ENCODE measurements around the gene ZNF311.
"Not testable (repeated sequence)": the region's sequence is repeated elsewhere in the genome, so short reads cannot be mapped to it uniquely, and the experiment has no call there.

The ZNF311 gene

GRCh38 chr6:28982476-28983266 lies 22.4 kb downstream of the ZNF311 start:
- peak; percentile 68 for DNase-seq

- peak; percentile 89 for DNase-seq
Observed at GRCh38 chr6:28981833-28982475, 23.2 kb downstream of the ZNF311 start.

DNA sequence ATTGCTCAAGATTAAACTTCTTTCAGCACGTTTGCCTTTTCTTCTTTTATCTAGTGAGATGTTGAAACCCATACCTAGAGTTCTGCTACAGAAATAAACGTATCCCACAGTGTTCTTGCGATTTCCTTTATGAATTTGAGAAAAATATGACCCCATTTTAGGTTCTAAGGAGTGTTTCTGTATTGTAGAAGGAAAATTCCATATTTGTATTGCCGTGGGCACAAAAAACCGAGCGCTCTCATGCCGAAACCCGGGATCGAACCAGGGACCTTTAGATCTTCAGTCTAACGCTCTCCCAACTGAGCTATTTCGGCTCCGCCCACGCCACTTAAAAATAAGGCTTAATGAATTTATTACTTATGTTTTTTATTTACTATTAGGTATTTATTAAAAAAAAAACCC lies 23.7 kb downstream of the ZNF311 start:
- peak; percentile 69 for DNase-seq

- peak; percentile 85 for DNase-seq
Observed at GRCh38 chr6:28980852-28981430, 24.2 kb downstream of the ZNF311 start.

DNA sequence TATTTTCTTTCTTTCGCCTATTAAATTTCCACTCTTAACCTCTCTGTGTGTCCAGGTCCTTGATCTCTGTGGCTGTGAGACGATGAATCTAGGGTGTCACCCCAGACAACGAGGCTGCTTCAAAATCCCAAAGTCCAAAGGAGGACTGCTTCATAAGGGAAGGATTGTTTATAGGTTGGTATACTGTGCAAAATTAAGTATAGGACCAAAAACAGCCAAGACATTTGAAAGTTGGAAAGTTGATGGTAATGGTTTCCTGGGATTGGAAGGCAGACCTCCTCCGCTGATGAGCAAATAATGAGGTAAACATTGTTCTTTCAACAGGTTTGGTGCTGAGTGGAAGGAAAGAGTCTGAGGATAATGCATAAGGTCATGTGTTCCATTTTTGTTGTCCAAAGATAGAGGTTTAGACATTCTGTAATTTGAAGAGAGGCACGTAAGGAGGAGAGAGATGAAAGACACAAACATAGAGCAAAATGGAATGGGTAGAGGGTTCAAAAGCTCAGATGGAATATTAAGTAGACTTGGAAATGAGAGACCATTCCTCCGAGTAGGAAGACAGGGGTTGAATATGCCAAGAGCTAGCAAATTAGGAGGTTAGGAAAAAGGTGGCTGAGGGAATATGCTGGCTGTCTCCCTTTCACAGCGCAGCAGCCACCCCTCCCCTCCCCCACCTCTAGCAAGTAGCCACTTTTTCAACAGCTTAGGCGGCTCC lies 24.8 kb downstream of the ZNF311 start:
- DNase-seq: no peak

DNA sequence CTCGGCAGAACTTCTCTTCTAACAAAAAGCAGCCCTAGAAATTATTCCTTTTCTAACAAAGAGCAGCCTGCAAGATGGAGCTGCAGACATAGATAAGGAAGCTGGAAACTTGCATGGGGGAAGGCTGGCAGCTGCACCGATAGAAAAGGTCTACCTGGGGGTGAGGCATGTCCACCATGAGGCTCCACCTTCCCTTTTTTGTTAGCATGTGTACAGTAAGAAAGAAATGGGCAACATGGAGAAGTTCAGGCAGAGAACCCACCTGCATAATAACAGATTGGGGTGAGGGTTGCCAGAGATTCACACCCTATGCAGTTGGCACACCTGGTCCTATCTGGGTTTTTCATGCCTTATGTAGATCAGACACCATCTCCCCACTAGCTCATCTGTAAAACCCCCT lies 25.4 kb downstream of the ZNF311 start:
- no peak for DNase-seq

DNA sequence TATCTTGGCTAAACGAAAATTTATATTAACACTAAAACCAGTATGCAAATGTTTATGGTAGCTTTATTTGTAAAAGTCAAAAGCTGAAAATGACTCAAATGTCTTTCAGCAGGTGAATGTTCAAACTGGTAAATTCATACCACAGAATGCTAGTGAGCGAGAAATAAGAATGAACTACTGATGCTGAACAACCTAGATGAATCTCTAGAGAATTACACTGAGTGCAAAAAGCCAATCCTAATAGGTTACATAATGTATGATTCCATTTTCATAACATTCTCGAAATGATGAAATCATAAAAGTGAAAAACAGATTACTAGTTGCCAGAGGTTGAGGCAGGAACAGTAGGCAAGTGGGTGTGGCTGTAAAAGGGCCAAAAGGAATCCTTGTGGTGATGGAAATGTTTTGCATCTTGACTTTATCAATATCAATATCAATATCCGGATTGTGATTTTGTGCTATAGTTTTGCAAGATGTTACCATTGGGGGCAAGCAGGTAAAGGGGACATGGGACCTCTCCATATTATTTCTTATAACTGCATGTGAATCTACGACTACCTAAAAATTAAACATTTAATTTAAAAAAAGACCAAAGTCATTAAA lies 26.1 kb downstream of the ZNF311 start:
- DNase-seq: no peak

DNA sequence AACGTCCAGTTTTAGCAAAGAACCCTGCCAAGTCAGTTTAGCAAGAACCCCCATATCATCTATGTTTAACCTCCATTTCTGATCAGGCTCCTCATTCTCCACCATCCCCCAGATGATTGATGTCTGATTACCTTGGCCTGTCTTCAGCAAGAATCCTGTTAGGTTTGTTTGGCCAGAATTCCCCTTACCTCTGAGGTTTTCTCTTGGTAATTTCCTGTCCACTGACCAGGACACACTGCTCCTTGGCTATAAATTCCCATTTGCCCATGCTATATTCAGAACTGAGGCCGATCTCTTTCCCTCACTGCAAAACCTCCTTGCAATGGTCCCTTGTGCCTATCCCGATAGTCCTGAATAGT lies 27.0 kb downstream of the ZNF311 start:
- DNase-seq: no peak

DNA sequence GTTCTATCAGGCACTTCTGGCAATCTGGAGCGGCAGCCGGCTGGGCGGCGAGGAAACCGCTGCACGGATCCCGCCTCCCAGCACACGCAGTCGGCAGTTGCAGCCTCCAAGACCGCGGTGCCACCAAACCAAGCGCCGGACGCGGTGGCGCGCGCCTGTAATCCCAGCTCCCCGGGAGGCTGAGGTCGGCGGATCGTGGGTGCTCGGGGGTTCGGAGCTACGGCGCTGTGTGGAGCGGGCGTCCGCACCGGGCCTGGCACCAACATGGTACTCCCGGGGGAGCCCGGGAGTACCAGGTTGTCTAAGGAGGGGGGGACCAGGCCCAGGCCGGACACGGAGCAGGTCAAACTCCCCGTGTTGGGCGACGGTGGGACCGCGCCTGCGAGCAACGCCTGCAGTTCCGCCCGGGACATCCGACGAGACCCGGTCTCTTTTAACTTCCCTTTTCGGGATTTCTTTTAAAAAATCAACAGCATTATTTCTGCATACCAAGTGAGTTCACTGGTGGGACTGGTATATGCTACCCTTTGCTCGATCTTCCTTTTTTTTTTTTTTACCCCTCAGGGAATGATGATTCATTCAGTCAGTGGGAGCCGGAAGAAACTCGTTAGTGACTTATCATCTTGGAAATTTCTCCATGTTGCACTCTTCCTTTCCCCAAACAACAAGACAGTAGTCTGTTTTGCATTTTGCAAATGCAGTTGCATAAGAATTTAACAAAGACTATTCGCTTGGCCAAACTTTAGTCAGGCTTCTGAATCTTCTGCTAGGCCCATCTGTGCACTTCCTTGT lies 27.6 kb downstream of the ZNF311 start:
- peak; percentile 82 for DNase-seq

GRCh38 chr6:28976677-28977076 lies 28.4 kb downstream of the ZNF311 start:
- no peak for DNase-seq

GRCh38 chr6:28974505-28974904 lies 30.6 kb downstream of the ZNF311 start:
- no peak for DNase-seq

- DNase-seq: not testable (repeated sequence)
Observed at GRCh38 chr6:28970056-28970455, 35.1 kb downstream of the ZNF311 start.

GRCh38 chr6:28969129-28969528 lies 36.0 kb downstream of the ZNF311 start:
- DNase-seq: no peak

- no peak for DNase-seq
Observed at GRCh38 chr6:28968476-28968875, 36.6 kb downstream of the ZNF311 start.

GRCh38 chr6:28965706-28966105 lies 39.4 kb downstream of the ZNF311 start:
- DNase-seq: no peak

- DNase-seq: no peak
Observed at GRCh38 chr6:28960846-28961500, 44.1 kb downstream of the ZNF311 start.

- DNase-seq: not testable (repeated sequence)
Observed at GRCh38 chr6:28958561-28959243, 46.4 kb downstream of the ZNF311 start.

GRCh38 chr6:28957795-28958314 lies 47.3 kb downstream of the ZNF311 start:
- DNase-seq: not testable (repeated sequence)

DNA sequence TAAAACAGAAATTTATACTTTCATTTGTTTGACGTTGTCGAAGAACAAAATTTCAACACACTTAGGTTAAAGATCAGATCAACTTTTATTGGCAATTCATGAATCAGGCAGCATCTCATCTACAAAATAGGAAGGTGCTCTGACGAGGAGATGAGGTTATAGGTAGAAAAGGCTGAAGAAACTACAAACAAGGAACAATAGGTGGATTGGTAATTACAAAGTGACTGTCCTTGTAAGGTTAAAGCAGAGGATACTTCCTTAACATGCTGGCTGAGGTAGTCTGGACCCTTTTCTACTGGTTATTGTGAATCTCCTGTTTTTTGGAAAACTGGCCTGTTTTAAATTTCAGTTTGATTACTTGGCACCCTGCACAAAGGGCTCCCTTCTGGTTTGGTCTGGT lies 48.8 kb downstream of the ZNF311 start:
- no peak for DNase-seq

DNA sequence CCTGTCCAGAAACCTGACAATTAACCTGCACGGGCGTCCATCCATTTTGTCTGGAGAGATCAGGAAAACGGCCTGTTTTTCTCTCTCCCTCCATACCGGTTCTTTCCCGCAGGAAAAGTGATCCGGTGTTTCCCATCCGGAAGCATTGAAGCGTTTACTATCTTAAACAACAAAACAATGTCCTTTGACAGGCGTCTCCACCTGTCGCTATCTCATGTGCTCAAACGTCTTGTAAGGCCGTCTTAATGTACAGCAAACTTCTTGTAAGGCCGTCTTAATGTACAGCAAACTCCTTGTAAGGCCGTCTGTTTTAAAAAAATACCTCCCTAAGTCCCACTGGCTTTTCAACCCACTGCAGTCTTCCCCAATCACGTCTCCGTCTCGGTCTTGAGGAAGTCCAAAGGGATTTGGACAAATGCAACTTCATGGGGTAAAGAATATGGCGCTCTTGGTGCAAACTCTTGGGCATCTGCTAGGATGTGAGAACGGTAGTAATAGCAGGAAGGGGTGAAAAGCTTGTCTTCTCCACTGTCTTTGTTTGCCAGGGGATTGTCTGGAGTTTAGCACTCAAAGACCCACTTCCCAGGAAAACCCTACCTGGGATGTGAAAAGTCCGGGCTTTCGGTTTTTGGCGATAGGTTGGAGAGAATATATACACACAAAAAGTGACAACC lies 51.4 kb downstream of the ZNF311 start:
- peak; percentile 35 for DNase-seq

All from fibroblast of skin of back (primary cell).